Astrocyte (in vitro differentiated cells and primary cell): ENCODE measurements around the gene SPATA24. TPM values are rescaled to one million over a fixed set of nuclear protein-coding genes. Genes with fewer than 3 reads are reported as not detected.
A peak's percentile ranks its signal among the peaks of the same experiment; 100 is the strongest.

Source experiments
- DNase-seq: peaks from one replicate; pipeline ENCODE4 v3.0.0-alpha.2; 2010; ENCODE audit warnings: low read depth
- FAIRE-seq: peaks from 2 replicates; lab custom pipeline; 2011; peaks lifted over from hg19 to GRCh38; lab: Jason Lieb, UNC
- H2AFZ ChIP-seq: 2 replicates; pipeline ENCODE4 v1.6.0; 2012; ENCODE audit warnings: low read depth, low read length, inconsistent platforms
- H3K27ac ChIP-seq: 2 replicates; pipeline ENCODE4 v1.5.1; 2011; ENCODE audit warnings: low read depth, low read length, inconsistent platforms
- H3K27me3 ChIP-seq: 2 replicates; pipeline ENCODE4 v1.6.0; 2011; ENCODE audit warnings: low read length, inconsistent platforms; ENCODE audit not compliant: insufficient read depth
- H3K36me3 ChIP-seq: 2 replicates; pipeline ENCODE4 v1.5.1; 2011; ENCODE audit warnings: low read length, inconsistent platforms; ENCODE audit not compliant: insufficient read depth
- H3K4me1 ChIP-seq: 2 replicates; pipeline ENCODE4 v1.5.1; 2011; ENCODE audit warnings: low read length, inconsistent platforms; ENCODE audit not compliant: insufficient read depth
- H3K4me2 ChIP-seq: 2 replicates; pipeline ENCODE4 v1.6.0; 2012; ENCODE audit warnings: low read length, inconsistent platforms
- H3K4me3 ChIP-seq: 2 replicates; pipeline ENCODE4 v1.5.1; 2011; ENCODE audit warnings: low read depth, mild to moderate bottlenecking, low read length, inconsistent platforms; ENCODE audit not compliant: insufficient read depth
- H3K79me2 ChIP-seq: 2 replicates; pipeline ENCODE4 v1.6.0; 2012; ENCODE audit warnings: mild to moderate bottlenecking, low read length, inconsistent platforms; ENCODE audit not compliant: insufficient read depth
- H3K9ac ChIP-seq: 2 replicates; pipeline ENCODE4 v1.6.0; 2012; ENCODE audit warnings: mild to moderate bottlenecking, low read length, inconsistent platforms
- H3K9me3 ChIP-seq: 2 replicates; pipeline ENCODE4 v1.5.1; 2012; ENCODE audit warnings: low read depth, mild to moderate bottlenecking, low read length, inconsistent platforms; ENCODE audit not compliant: insufficient read depth
- H4K20me1 ChIP-seq: 2 replicates; pipeline ENCODE4 v1.6.0; 2012; ENCODE audit warnings: low read length, inconsistent platforms; ENCODE audit not compliant: insufficient read depth
- H3K27ac Mint-ChIP-seq: one replicate; pipeline ENCODE4 v1.8.0; 2021; ENCODE audit warnings: mild to moderate bottlenecking, mixed read lengths; ENCODE audit not compliant: unreplicated experiment
- H3K27me3 Mint-ChIP-seq: one replicate; pipeline ENCODE4 v1.8.0; 2021; ENCODE audit warnings: low read depth, mixed read lengths; ENCODE audit not compliant: unreplicated experiment
- H3K36me3 Mint-ChIP-seq: one replicate; pipeline ENCODE4 v1.8.0; 2021; ENCODE audit warnings: low read depth, mixed read lengths; ENCODE audit not compliant: unreplicated experiment
- H3K4me1 Mint-ChIP-seq: one replicate; pipeline ENCODE4 v1.8.0; 2021; ENCODE audit warnings: low read depth, mixed read lengths; ENCODE audit not compliant: unreplicated experiment
- H3K4me3 Mint-ChIP-seq: one replicate; pipeline ENCODE4 v1.8.0; 2021; ENCODE audit warnings: mild to moderate bottlenecking, moderate library complexity, mixed read lengths; ENCODE audit not compliant: unreplicated experiment
- H3K9me3 Mint-ChIP-seq: one replicate; pipeline ENCODE4 v1.8.0; 2021; ENCODE audit warnings: mild to moderate bottlenecking, mixed read lengths; ENCODE audit not compliant: unreplicated experiment
- CTCF ChIP-seq: IDR thresholded peaks from 2 replicates; pipeline ENCODE4 v1.5.1; 2011; ENCODE audit warnings: low read depth, mild to moderate bottlenecking, inconsistent platforms, low read length, moderate library complexity; ENCODE audit not compliant: insufficient read depth
- EZH2 ChIP-seq: IDR thresholded peaks from 2 replicates; pipeline ENCODE4 v1.6.1; 2012; ENCODE audit warnings: mild to moderate bottlenecking, low read length, inconsistent platforms; ENCODE audit not compliant: insufficient read depth
- total RNA-seq: library from RNA; stranded (reverse); gene quantifications from 2 replicates; pipeline ENCODE4 v1.2.1, GENCODE V29; 2021

SPATA24 gene
- total RNA-seq, 1 donor from 2014 or later: 5.2 TPM

GRCh38 chr5:139439013-139439903, 35.4 kb upstream of the SPATA24 start, which contains the start of gene DNAJC18:
Gene DNAJC18, minus strand, starts transcription at chr5:139439525. Its CDS starts 80 bp downstream, at chr5:139439445.
- DNase-seq (peak; percentile 72), FAIRE-seq (no peak)
- Histone ChIP-seq H3K27me3 (no peaks in the 10 kb centered on the region), H3K9ac (peak within 1 kb of the TSS; percentile 95), H3K36me3 (peaks cover 8% of the 10 kb centered on the region), H3K4me2 (peak within 1 kb of the TSS; percentile 89), H3K79me2 (no peaks in the 10 kb centered on the region), H3K4me1 (peaks cover 23% of the 10 kb centered on the region), H3K9me3 (no peaks in the 10 kb centered on the region), H3K4me3 (peak within 1 kb of the TSS; percentile 80), H4K20me1 (no peaks in the 10 kb centered on the region), H2AFZ (peak within 1 kb of the TSS; percentile 97), H3K27ac (peak within 1 kb of the TSS; percentile 96)
- Mint-ChIP-seq H3K4me3 (peak within 1 kb of the TSS; percentile 96), H3K36me3 (peaks cover 1% of the 10 kb centered on the region), H3K4me1 (peaks cover 5% of the 10 kb centered on the region), H3K27me3 (peaks cover 3% of the 10 kb centered on the region), H3K9me3 (no peaks in the 10 kb centered on the region), H3K27ac (peak within 1 kb of the TSS; percentile 86)
- TF ChIP-seq CTCF: no peak
- no peak for TF ChIP-seq EZH2

- TF ChIP-seq CTCF: no peak
- TF ChIP-seq EZH2: no peak
- no peaks in the 10 kb centered on the region for H3K9me3 Mint-ChIP-seq
- Histone ChIP-seq H3K4me2 (peak overlapping the region; percentile 89), H3K79me2 (no peaks in the 10 kb centered on the region), H3K27me3 (no peaks in the 10 kb centered on the region), H3K9ac (peak overlapping the region; percentile 95), H3K36me3 (peaks cover 8% of the 10 kb centered on the region), H3K4me3 (peak overlapping the region; percentile 61), H3K9me3 (no peaks in the 10 kb centered on the region), H3K27ac (no peak overlapping the region), H3K4me1 (peaks cover 17% of the 10 kb centered on the region), H4K20me1 (no peaks in the 10 kb centered on the region), H2AFZ (peak overlapping the region; percentile 66)
- DNase-seq: no peak
- no peak overlapping the region for H3K27ac Mint-ChIP-seq
- H3K4me1 Mint-ChIP-seq: peaks cover 4% of the 10 kb centered on the region
- peaks cover 1% of the 10 kb centered on the region for H3K36me3 Mint-ChIP-seq
- no peak for FAIRE-seq
- peak overlapping the region; percentile 96 for H3K4me3 Mint-ChIP-seq
- H3K27me3 Mint-ChIP-seq: peaks cover 3% of the 10 kb centered on the region
Measured at GRCh38 chr5:139438707-139439012, 34.8 kb upstream of the SPATA24 start.

GRCh38 chr5:139435676-139436075, 31.8 kb upstream of the SPATA24 start:
- no peak overlapping the region for H3K4me3 Mint-ChIP-seq
- H3K27ac Mint-ChIP-seq: no peak overlapping the region
- H3K4me1 Mint-ChIP-seq: peaks cover 3% of the 10 kb centered on the region
- H3K4me3 ChIP-seq: no peak overlapping the region
- H3K27me3 Mint-ChIP-seq: no peaks in the 10 kb centered on the region
- no peak overlapping the region for H3K9ac ChIP-seq
- H3K9me3 Mint-ChIP-seq: no peaks in the 10 kb centered on the region
- TF ChIP-seq CTCF (no peak), EZH2 (no peak)
- DNase-seq: no peak
- H3K4me1 ChIP-seq: peaks cover 11% of the 10 kb centered on the region
- H3K27ac ChIP-seq: no peak overlapping the region
- H4K20me1 ChIP-seq: no peaks in the 10 kb centered on the region
- peaks cover 8% of the 10 kb centered on the region for H3K36me3 ChIP-seq
- peaks cover 1% of the 10 kb centered on the region for H3K36me3 Mint-ChIP-seq
- no peak for FAIRE-seq
- H3K79me2 ChIP-seq: no peaks in the 10 kb centered on the region
- H3K27me3 ChIP-seq: no peaks in the 10 kb centered on the region
- H2AFZ ChIP-seq: no peak overlapping the region
- no peaks in the 10 kb centered on the region for H3K9me3 ChIP-seq
- H3K4me2 ChIP-seq: no peak overlapping the region
